H9 (cell line): Measurements from ENCODE around the gene GPD2. TPM values are rescaled to one million over a fixed set of nuclear protein-coding genes. Genes with fewer than 3 reads are reported as not detected.

ENCODE experiments used
- DNase-seq: peaks from one replicate; pipeline ENCODE4 v3.0.0-alpha.2; 2017
- H2AFZ ChIP-seq: one replicate; pipeline ENCODE4 v1.6.1; 2013; ENCODE audit warnings: mild to moderate bottlenecking, low read length, control low read depth, moderate library complexity
- H2AK5ac ChIP-seq: 2 replicates; pipeline ENCODE4 v1.6.1; 2013; ENCODE audit warnings: low read length, control low read depth, mixed read lengths; ENCODE audit not compliant: insufficient read length
- H2BK120ac ChIP-seq: one replicate; pipeline ENCODE4 v1.6.1; 2013; ENCODE audit warnings: low read depth, mild to moderate bottlenecking, low read length, control low read depth, inconsistent platforms; ENCODE audit not compliant: poor library complexity, severe bottlenecking
- H2BK12ac ChIP-seq: 2 replicates; pipeline ENCODE4 v1.6.1; 2013; ENCODE audit warnings: low read length, control low read depth, mixed read lengths, low read depth; ENCODE audit not compliant: insufficient read length
- H2BK15ac ChIP-seq: 2 replicates; pipeline ENCODE4 v1.6.1; 2013; ENCODE audit warnings: low read depth, low read length, control low read depth
- H2BK20ac ChIP-seq: one replicate; pipeline ENCODE4 v1.6.1; 2013; ENCODE audit warnings: low read depth, mild to moderate bottlenecking, low read length, control low read depth, inconsistent platforms; ENCODE audit not compliant: poor library complexity, severe bottlenecking
- H2BK5ac ChIP-seq: 2 replicates; pipeline ENCODE4 v1.6.1; 2013; ENCODE audit warnings: low read length, control low read depth, mixed read lengths; ENCODE audit not compliant: insufficient read length
- H3K14ac ChIP-seq: 2 replicates; pipeline ENCODE4 v1.6.1; 2013; ENCODE audit warnings: low read length, control low read depth; ENCODE audit not compliant: insufficient read depth
- H3K18ac ChIP-seq: 2 replicates; pipeline ENCODE4 v1.6.1; 2013; ENCODE audit warnings: low read depth, mild to moderate bottlenecking, mixed read lengths, low read length, control low read depth; ENCODE audit not compliant: insufficient read length
- H3K23ac ChIP-seq: 2 replicates; pipeline ENCODE4 v1.6.1; 2013; ENCODE audit warnings: low read length, control low read depth, mixed read lengths, low read depth; ENCODE audit not compliant: insufficient read length
- H3K23me2 ChIP-seq: 2 replicates; pipeline ENCODE4 v1.6.1; 2013; ENCODE audit warnings: low read depth, mild to moderate bottlenecking, mixed read lengths, low read length, control low read depth; ENCODE audit not compliant: insufficient read length, poor library complexity, severe bottlenecking
- H3K27ac ChIP-seq: 2 replicates; pipeline ENCODE4 v1.5.1; 2013; ENCODE audit warnings: low read length, control low read depth, mixed read lengths, low read depth; ENCODE audit not compliant: insufficient read length
- H3K27me3 ChIP-seq: 2 replicates; pipeline ENCODE4 v1.6.1; 2013; ENCODE audit warnings: low read length, control low read depth, inconsistent platforms; ENCODE audit not compliant: insufficient read depth
- H3K4ac ChIP-seq: 2 replicates; pipeline ENCODE4 v1.6.1; 2013; ENCODE audit warnings: low read depth, mild to moderate bottlenecking, control low read depth, inconsistent platforms, low read length, moderate library complexity
- H3K4me1 ChIP-seq: 2 replicates; pipeline ENCODE4 v1.6.1; 2013; ENCODE audit warnings: low read length, control low read depth, inconsistent platforms; ENCODE audit not compliant: insufficient read depth
- H3K4me2 ChIP-seq: 2 replicates; pipeline ENCODE4 v1.6.1; 2013; ENCODE audit warnings: low read length, control low read depth, mixed read lengths; ENCODE audit not compliant: insufficient read length, insufficient read depth
- H3K56ac ChIP-seq: 2 replicates; pipeline ENCODE4 v1.6.1; 2013; ENCODE audit warnings: low read depth, mild to moderate bottlenecking, mixed read lengths, low read length, control low read depth; ENCODE audit not compliant: insufficient read length
- H3K79me1 ChIP-seq: 2 replicates; pipeline ENCODE4 v1.6.1; 2013; ENCODE audit warnings: low read depth, mild to moderate bottlenecking, moderate library complexity, low read length, control low read depth, inconsistent platforms; ENCODE audit not compliant: insufficient read depth, poor library complexity, severe bottlenecking
- H3K79me2 ChIP-seq: 2 replicates; pipeline ENCODE4 v1.6.1; 2013; ENCODE audit warnings: low read length, control low read depth, inconsistent platforms; ENCODE audit not compliant: insufficient read depth
- H3K9ac ChIP-seq: 2 replicates; pipeline ENCODE4 v1.6.1; 2013; ENCODE audit warnings: low read length, control low read depth, mixed read lengths; ENCODE audit not compliant: insufficient read length; ENCODE audit errors: extremely low read depth
- H3K9me3 ChIP-seq: one replicate; pipeline ENCODE4 v1.6.1; 2013; ENCODE audit warnings: low read depth, low read length, inconsistent platforms; ENCODE audit not compliant: control insufficient read depth
- H3T11ph ChIP-seq: one replicate; pipeline ENCODE4 v1.6.1; 2013; ENCODE audit warnings: mild to moderate bottlenecking, low read length, control low read depth, inconsistent platforms
- H4K20me1 ChIP-seq: one replicate; pipeline ENCODE4 v1.6.1; 2013; ENCODE audit not compliant: control insufficient read depth, insufficient read length, insufficient read depth
- H4K5ac ChIP-seq: 2 replicates; pipeline ENCODE4 v1.6.1; 2013; ENCODE audit warnings: low read depth, mild to moderate bottlenecking, mixed read lengths, low read length, control low read depth; ENCODE audit not compliant: insufficient read length
- H4K8ac ChIP-seq: replicated peaks from 2 replicates; pipeline ENCODE4 v1.6.1; 2013; ENCODE audit warnings: low read length, control low read depth, mixed read lengths, low read depth; ENCODE audit not compliant: insufficient read length
- H4K91ac ChIP-seq: 2 replicates; pipeline ENCODE4 v1.6.1; 2013; ENCODE audit warnings: low read depth, mild to moderate bottlenecking, moderate library complexity, mixed read lengths, low read length, control low read depth; ENCODE audit not compliant: insufficient read length
- H3K27ac Mint-ChIP-seq, 3 experiments: 2 replicates in 2 of 3; 3 replicates in 1 of 3; pipeline ENCODE4 v1.8.0; 2020 to 2021; ENCODE audit warnings: mixed read lengths in 3 of 3, mild to moderate bottlenecking in 1 of 3, moderate library complexity in 1 of 3
- H3K27me3 Mint-ChIP-seq: 2 replicates; pipeline ENCODE4 v1.8.0; 2021; ENCODE audit warnings: low read depth, mild to moderate bottlenecking, moderate library complexity, mixed read lengths
- H3K36me3 Mint-ChIP-seq, 3 experiments: 2 replicates in 2 of 3; 3 replicates in 1 of 3; pipeline ENCODE4 v1.8.0; 2020 to 2021; ENCODE audit warnings: low read depth in 3 of 3, mixed read lengths in 3 of 3; ENCODE audit not compliant: insufficient read depth in 1 of 3
- H3K4me1 Mint-ChIP-seq, 2 experiments: 2 replicates each; pipeline ENCODE4 v1.8.0; 2020; ENCODE audit warnings: mixed read lengths in 2 of 2
- H3K4me3 Mint-ChIP-seq, 2 experiments: 2 replicates in 1 of 2; 3 replicates in 1 of 2; pipeline ENCODE4 v1.8.0; 2020 to 2021; ENCODE audit warnings: mild to moderate bottlenecking in 2 of 2, mixed read lengths in 2 of 2, moderate library complexity in 1 of 2
- H3K9me3 Mint-ChIP-seq, 2 experiments: 2 replicates in 1 of 2; 3 replicates in 1 of 2; pipeline ENCODE4 v1.8.0; 2020; ENCODE audit warnings: mild to moderate bottlenecking in 2 of 2, mixed read lengths in 2 of 2, moderate library complexity in 1 of 2
- WGBS: extraction: QIAGEN DNeasy Blood & Tissue Kit; methylation state at CpG from one replicate; pipeline ENCODE4 v1.1.7; 2013; ENCODE audit warnings: missing lambda C conversion rate, low lambda C conversion rate, mixed read lengths; ENCODE audit not compliant: insufficient read length; ENCODE audit errors: extremely low coverage; 5-methylcytosine and 5-hydroxymethylcytosine counted together
- total RNA-seq: library from RNA; stranded (reverse); gene quantifications from 2 replicates; pipeline ENCODE4 v1.2.1, GENCODE V29; 2021
- TF ChIP-seq, protein P1 (sequence below): fragments of 200-600 bp; sonication (generic); conservative IDR thresholded peaks from 3 replicates; pipeline ENCODE4 v1.8.0; 2021; ENCODE audit warnings: antibody characterized with exemption, mild to moderate bottlenecking

GPD2 gene
- total RNA-seq, 1 experiment from 2014 or later = 46.0 TPM

GRCh38 chr2:156536534-156536933 lies 100.4 kb downstream of the GPD2 start:
- Histone ChIP-seq H2BK20ac (no peak overlapping the region), H3K4ac (no peak overlapping the region), H4K91ac (no peak overlapping the region), H4K8ac (no peak overlapping the region), H2BK15ac (no peak overlapping the region), H2BK120ac (no peak overlapping the region), H3K9ac (no peak overlapping the region), H3K9me3 (no peaks in the 10 kb centered on the region), H3K4me2 (no peak overlapping the region), H3T11ph (no peak overlapping the region), H2AK5ac (no peak overlapping the region), H3K56ac (no peak overlapping the region), H3K18ac (no peak overlapping the region), H2AFZ (no peak overlapping the region), H3K79me1 (no peaks in the 10 kb centered on the region), H3K23ac (no peak overlapping the region), H2BK12ac (no peak overlapping the region), H3K27me3 (no peaks in the 10 kb centered on the region), H2BK5ac (no peak overlapping the region), H3K23me2 (no peaks in the 10 kb centered on the region), H3K4me1 (peaks cover 2% of the 10 kb centered on the region; the same call in 1 of the 2 replicates), H4K5ac (no peak overlapping the region), H4K20me1 (no peaks in the 10 kb centered on the region), H3K14ac (no peak overlapping the region), H3K27ac (no peak overlapping the region), H3K79me2 (no peaks in the 10 kb centered on the region)
- Mint-ChIP-seq H3K4me1 (peaks cover 13 to 18% of the 10 kb centered on the region in 2 experiments), H3K27me3 (no peaks in the 10 kb centered on the region), H3K9me3 (peaks cover 0 to 10% of the 10 kb centered on the region in 2 experiments; a peak in 3 of 5 replicates), H3K4me3 (no peak overlapping the region), H3K36me3 (peaks cover 9 to 20% (median 12%) of the 10 kb centered on the region in 3 experiments; a peak in 6 of 7 replicates), H3K27ac (peak overlapping the region in 2 of 3 experiments; percentile 3 to 6; a peak in 2 of 7 replicates)
- TF ChIP-seq, protein P1, sequence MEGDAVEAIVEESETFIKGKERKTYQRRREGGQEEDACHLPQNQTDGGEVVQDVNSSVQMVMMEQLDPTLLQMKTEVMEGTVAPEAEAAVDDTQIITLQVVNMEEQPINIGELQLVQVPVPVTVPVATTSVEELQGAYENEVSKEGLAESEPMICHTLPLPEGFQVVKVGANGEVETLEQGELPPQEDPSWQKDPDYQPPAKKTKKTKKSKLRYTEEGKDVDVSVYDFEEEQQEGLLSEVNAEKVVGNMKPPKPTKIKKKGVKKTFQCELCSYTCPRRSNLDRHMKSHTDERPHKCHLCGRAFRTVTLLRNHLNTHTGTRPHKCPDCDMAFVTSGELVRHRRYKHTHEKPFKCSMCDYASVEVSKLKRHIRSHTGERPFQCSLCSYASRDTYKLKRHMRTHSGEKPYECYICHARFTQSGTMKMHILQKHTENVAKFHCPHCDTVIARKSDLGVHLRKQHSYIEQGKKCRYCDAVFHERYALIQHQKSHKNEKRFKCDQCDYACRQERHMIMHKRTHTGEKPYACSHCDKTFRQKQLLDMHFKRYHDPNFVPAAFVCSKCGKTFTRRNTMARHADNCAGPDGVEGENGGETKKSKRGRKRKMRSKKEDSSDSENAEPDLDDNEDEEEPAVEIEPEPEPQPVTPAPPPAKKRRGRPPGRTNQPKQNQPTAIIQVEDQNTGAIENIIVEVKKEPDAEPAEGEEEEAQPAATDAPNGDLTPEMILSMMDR = no peak
- WGBS = no CpG with 5 or more reads among the region's 2 CpGs
- no peak for DNase-seq
